Measurements from ENCODE around the gene GOLT1A. TPM values are rescaled to one million over a fixed set of nuclear protein-coding genes. Genes with fewer than 3 reads are reported as not detected.

The GOLT1A gene
- total RNA-seq, 1 donor = not detected

DNA sequence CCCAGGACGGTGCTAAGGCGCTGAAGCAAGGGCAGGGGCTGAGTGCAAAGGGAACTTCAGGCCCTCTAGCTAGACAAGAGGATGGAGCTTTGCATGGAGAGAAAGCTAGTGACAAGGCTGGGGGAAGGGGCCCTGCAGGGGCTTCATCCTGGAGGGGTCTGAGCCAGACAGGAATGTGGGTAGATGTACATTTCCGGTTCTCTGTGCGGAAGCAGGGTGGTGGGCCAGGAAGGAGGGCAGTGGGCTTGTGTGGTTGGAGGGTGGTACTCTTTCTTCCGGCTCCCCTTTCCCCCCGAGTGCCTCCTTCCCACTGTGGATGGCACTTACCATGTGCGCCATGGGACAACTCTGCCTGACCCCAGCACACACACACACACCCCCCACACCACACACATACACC is 19.0 kb downstream of the GOLT1A start:
- peaks cover 10% of the 10 kb centered on the region for H3K4me1 ChIP-seq (ENCODE audit: insufficient read depth, low read length)
- H3K27me3 ChIP-seq (ENCODE audit: insufficient read depth, low read length) = peaks cover 8% of the 10 kb centered on the region
- no peaks in the 10 kb centered on the region for H3K9me3 ChIP-seq (ENCODE audit: low read depth, low read length)
- H3K4me3 ChIP-seq (ENCODE audit: low read length) = no peak overlapping the region

GRCh38 chr1:204194080-204194479 is 19.7 kb downstream of the GOLT1A start:
- Histone ChIP-seq H3K27me3 (ENCODE audit: insufficient read depth, low read length) (peaks cover 14% of the 10 kb centered on the region), H3K9me3 (ENCODE audit: low read depth, low read length) (no peaks in the 10 kb centered on the region)

GRCh38 chr1:204192589-204193352 is 21.0 kb downstream of the GOLT1A start:
- no peak overlapping the region for H3K4me3 ChIP-seq (ENCODE audit: low read length)
- H3K9me3 ChIP-seq (ENCODE audit: low read depth, low read length) = no peaks in the 10 kb centered on the region
- H3K27me3 ChIP-seq (ENCODE audit: insufficient read depth, low read length) = peaks cover 25% of the 10 kb centered on the region
- peaks cover 14% of the 10 kb centered on the region for H3K4me1 ChIP-seq (ENCODE audit: insufficient read depth, low read length)

More at GRCh38 chr1:204194080-204194479, 19.7 kb downstream of the GOLT1A start:
- peaks cover 14% of the 10 kb centered on the region for H3K4me1 ChIP-seq (ENCODE audit: insufficient read depth, low read length)
- H3K4me3 ChIP-seq (ENCODE audit: low read length) = no peak overlapping the region

DNA sequence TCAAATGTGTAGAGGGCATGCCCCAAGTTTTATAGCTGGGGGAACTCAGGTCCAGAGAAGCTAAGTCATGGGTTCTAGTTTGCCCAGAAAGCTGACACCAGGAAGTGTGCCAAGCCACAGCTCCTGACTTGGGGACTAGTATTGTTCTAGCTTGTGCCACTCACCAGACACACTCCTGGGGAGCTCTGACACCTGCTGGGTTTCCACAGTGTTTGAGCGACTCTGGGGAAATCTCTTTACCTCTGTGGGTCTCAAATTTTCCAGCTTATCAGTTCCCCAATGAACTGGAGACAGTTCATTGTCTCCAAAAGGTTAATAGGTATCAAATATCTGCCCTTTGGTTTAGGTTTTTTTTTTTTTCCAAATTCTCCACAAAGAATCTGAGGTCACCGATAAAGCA is 21.7 kb downstream of the GOLT1A start:
- peaks cover 28% of the 10 kb centered on the region for H3K27me3 ChIP-seq (ENCODE audit: insufficient read depth, low read length)
- no peak overlapping the region for H3K4me3 ChIP-seq (ENCODE audit: low read length)
- peaks cover 14% of the 10 kb centered on the region for H3K4me1 ChIP-seq (ENCODE audit: insufficient read depth, low read length)
- no peaks in the 10 kb centered on the region for H3K9me3 ChIP-seq (ENCODE audit: low read depth, low read length)

DNA sequence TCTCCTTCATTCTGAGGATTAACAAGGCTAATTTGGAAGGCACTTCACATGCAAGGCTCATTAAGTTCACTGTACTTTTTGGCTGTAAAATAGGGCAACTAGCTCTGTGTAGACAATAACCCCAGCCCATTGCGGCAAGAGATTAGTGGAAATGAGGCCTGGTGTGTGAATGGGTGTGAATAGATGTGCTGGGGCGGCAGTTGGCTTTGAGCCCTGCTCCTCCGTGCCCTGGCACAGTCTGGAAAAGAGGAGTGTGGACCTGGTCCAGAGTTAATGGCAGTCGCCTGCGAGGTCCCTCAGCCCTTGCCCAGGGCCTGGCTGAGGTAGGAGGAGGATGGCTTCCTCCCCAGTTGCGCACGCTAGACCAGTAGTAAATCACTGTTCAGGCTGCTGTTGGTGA is 22.3 kb downstream of the GOLT1A start:
- Histone ChIP-seq H3K4me3 (ENCODE audit: low read length) (no peak overlapping the region), H3K4me1 (ENCODE audit: insufficient read depth, low read length) (peaks cover 14% of the 10 kb centered on the region), H3K9me3 (ENCODE audit: low read depth, low read length) (no peaks in the 10 kb centered on the region), H3K27me3 (ENCODE audit: insufficient read depth, low read length) (peaks cover 28% of the 10 kb centered on the region)

DNA sequence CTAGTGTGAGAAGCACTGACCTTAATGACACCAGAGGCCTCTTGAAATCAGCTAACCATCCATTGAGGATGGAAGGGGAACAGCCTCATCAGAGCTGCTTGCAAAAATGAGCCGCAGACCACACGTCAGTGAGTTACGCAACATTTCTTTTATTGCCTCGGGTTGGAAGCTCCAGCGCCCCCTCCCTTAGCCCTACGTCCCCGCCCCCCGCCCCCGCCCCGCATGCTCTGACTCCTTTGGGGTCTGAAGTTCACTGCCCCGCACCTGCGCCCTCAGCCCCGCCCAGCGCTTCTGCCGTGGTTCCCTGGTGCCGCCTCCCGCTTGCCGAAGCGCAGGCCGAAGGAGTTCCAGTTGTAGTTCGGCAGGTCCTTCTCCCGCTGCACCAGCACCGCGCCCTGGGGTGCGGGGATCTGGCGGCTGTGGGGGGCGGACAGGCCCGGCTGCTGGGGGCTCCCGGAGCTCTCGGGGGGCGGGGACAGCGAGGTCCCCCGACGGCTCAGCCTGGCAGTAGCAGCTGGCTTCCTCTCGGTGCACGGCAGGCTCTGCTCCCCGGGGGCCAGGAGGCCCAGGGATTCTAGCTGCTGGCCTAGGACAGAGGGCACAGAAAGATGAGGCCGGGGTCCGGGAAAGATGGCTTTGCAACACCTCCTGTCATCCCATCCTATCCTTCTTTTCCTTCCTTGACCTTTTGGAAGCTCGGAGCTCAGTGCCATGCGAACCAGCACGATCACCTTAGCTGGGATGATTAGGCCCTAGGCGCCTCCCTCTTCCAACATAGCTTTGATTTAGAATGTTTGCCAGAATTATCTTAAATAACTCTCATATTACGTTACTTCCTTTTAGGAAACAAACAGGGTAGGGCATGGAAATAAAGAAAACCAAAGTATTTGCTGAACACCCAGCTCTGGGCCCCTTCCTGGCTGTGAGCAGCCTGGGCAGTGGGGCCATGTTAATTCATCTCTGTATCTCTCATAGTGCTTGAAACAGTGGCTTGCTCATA is 23.3 kb downstream of the GOLT1A start:
- Histone ChIP-seq H3K4me1 (ENCODE audit: insufficient read depth, low read length) (peaks cover 14% of the 10 kb centered on the region), H3K27me3 (ENCODE audit: insufficient read depth, low read length) (peaks cover 28% of the 10 kb centered on the region), H3K9me3 (ENCODE audit: low read depth, low read length) (no peaks in the 10 kb centered on the region), H3K4me3 (ENCODE audit: low read length) (no peak overlapping the region)

DNA sequence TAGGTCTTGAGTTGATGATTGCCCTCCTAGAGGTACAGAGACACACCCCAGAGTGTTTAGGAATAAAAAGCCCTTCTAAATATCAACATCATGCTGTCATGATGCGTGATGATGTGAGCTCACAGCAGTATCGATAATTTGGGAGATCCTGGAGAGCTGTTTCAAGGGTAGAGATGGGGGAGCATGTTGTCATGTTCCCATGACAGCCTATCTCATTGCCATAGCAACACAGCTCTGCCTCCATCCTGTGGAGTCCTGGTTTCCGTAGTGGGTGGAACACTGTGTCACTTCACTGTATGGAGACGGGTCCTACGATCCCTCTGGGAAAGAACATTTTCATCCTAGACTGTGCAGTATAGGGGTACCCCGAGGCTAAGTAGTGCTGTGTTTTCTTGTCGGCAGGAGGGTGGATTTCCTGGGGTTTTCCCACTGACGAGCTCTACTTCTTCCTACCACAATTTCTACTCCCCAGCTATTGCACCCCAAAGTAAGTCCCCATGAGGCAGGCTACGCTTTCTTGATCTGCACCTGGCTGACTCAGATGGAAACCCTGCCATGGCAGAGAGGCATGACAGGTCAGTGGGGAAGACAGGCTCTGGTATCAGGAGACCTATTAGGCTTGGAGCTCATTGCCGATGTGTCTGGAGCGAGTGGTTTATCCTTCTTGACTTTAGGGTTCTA is 24.7 kb downstream of the GOLT1A start:
- H3K4me3 ChIP-seq (ENCODE audit: low read length) = no peak overlapping the region
- H3K4me1 ChIP-seq (ENCODE audit: insufficient read depth, low read length) = peaks cover 14% of the 10 kb centered on the region
- peaks cover 28% of the 10 kb centered on the region for H3K27me3 ChIP-seq (ENCODE audit: insufficient read depth, low read length)
- no peaks in the 10 kb centered on the region for H3K9me3 ChIP-seq (ENCODE audit: low read depth, low read length)

GRCh38 chr1:204186597-204186996 is 27.2 kb downstream of the GOLT1A start:
- Histone ChIP-seq H3K4me3 (ENCODE audit: low read length) (no peak overlapping the region), H3K9me3 (ENCODE audit: low read depth, low read length) (no peaks in the 10 kb centered on the region), H3K4me1 (ENCODE audit: insufficient read depth, low read length) (peaks cover 14% of the 10 kb centered on the region), H3K27me3 (ENCODE audit: insufficient read depth, low read length) (peaks cover 21% of the 10 kb centered on the region)

DNA sequence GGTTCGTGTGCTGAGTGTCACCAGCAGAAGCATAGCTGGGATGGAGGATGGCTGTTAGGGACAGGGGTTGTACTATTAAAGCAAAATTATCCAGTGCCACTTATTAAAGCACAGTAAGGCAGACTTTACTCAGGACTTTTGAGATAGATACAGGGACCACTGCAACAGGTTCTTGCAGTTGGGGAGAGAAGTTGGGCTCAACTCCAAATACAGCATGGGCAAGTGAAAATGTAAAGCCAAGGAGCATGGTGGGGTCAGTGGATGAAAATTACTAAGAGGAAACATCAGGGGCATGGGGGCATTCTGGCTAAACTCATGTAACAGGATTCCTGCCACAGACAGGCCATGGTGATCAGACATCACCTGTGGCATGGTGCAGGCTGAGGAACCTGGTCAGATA is 32.7 kb downstream of the GOLT1A start:
- Histone ChIP-seq H3K4me1 (ENCODE audit: insufficient read depth, low read length) (no peaks in the 10 kb centered on the region), H3K27me3 (ENCODE audit: insufficient read depth, low read length) (no peaks in the 10 kb centered on the region), H3K4me3 (ENCODE audit: low read length) (no peak overlapping the region), H3K9me3 (ENCODE audit: low read depth, low read length) (no peaks in the 10 kb centered on the region)

- Histone ChIP-seq H3K4me3 (ENCODE audit: low read length) (no peak overlapping the region), H3K9me3 (ENCODE audit: low read depth, low read length) (no peaks in the 10 kb centered on the region), H3K4me1 (ENCODE audit: insufficient read depth, low read length) (no peaks in the 10 kb centered on the region), H3K27me3 (ENCODE audit: insufficient read depth, low read length) (no peaks in the 10 kb centered on the region)
These were observed 33.7 kb downstream of the GOLT1A start for GRCh38 chr1:204180133-204180532.

DNA sequence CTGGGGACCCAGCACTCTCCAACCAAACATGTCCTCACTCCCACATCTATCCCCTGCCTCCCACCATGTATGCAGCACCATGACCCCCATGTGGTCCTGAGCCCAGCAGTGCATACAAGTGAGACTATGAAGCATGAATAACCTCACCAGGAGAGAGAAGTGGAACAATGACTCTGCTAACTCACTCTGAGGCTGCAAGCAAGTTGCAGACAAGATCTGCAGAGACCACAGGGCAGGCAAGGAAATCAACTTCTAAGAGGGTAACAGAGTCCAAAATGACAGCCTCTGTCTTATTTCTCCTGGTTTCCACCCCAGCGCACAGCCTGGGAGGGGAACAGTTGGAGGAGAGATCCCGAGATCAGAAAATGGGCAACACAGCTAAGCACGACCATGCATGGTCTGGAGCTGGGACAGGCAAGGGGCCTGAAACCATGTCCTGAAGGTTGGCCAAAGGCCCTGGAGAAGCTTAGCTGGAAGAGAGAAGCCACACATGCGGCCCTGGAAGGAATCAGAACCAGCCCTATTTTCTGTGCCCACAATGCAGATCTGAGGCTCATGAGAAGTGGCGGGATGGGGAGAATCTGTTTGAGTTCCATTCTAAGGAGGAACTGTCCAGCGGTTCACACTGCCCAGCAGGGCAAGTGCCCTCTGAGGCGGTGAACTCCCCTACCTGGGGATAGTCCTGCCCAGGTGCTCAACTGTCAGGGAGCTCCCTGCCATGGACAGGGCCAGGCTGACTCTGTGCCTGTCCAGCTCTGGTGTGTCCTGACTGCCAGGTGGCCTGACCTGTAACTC is 35.1 kb downstream of the GOLT1A start:
- no peaks in the 10 kb centered on the region for H3K9me3 ChIP-seq (ENCODE audit: low read depth, low read length)
- H3K27me3 ChIP-seq (ENCODE audit: insufficient read depth, low read length) = no peaks in the 10 kb centered on the region
- H3K4me1 ChIP-seq (ENCODE audit: insufficient read depth, low read length) = no peaks in the 10 kb centered on the region
- H3K4me3 ChIP-seq (ENCODE audit: low read length) = no peak overlapping the region

- H3K4me3 ChIP-seq (ENCODE audit: low read length) = no peak overlapping the region
- H3K9me3 ChIP-seq (ENCODE audit: low read depth, low read length) = no peaks in the 10 kb centered on the region
- H3K27me3 ChIP-seq (ENCODE audit: insufficient read depth, low read length) = no peaks in the 10 kb centered on the region
- H3K4me1 ChIP-seq (ENCODE audit: insufficient read depth, low read length) = no peaks in the 10 kb centered on the region
These were observed 36.7 kb downstream of the GOLT1A start for GRCh38 chr1:204177133-204177532.

DNA sequence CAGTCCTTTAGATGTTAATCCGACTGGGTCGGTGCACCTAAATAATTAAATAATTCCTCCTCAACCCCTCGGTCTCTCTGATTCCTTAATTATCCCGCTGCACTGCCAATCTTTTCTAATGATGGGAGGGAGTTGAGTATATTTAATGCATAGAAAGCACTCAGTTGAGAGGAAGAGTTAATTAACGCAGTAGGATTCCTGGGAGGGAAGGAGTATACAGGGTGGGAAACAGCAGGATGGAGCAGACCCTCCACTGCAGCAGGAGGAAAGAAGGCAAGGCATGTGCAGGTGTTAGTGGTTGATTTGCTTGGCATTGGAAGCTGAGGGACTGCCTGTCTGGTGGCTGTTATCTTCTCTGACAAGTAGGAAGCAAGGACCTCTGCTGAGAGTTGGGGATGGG is 37.7 kb downstream of the GOLT1A start:
- Histone ChIP-seq H3K4me1 (ENCODE audit: insufficient read depth, low read length) (no peaks in the 10 kb centered on the region), H3K4me3 (ENCODE audit: low read length) (no peak overlapping the region), H3K9me3 (ENCODE audit: low read depth, low read length) (no peaks in the 10 kb centered on the region), H3K27me3 (ENCODE audit: insufficient read depth, low read length) (no peaks in the 10 kb centered on the region)

- Histone ChIP-seq H3K4me3 (ENCODE audit: low read length) (no peak overlapping the region), H3K9me3 (ENCODE audit: low read depth, low read length) (peaks cover 10% of the 10 kb centered on the region), H3K4me1 (ENCODE audit: insufficient read depth, low read length) (no peaks in the 10 kb centered on the region), H3K27me3 (ENCODE audit: insufficient read depth, low read length) (no peaks in the 10 kb centered on the region)
These were observed 38.8 kb downstream of the GOLT1A start for GRCh38 chr1:204174958-204175357.

Measured in mononuclear cell (primary cell).